Heart left ventricle (tissue), 16 donors: Measurements from ENCODE around the gene OPCML. TPM values are rescaled to one million over a fixed set of nuclear protein-coding genes. Genes with fewer than 3 reads are reported as not detected.

ENCODE experiments used
- ATAC-seq, 4 donors: fragments of 200-7000 bp; cut with Tn5 transposase; one replicate each; pipeline ENCODE4 v1.9.1; 2020 to 2022; ENCODE audit warnings: moderate library complexity in 4 of 4, mild to moderate bottlenecking in 3 of 4, moderate number of reproducible peaks in 1 of 4
- DNase-seq, 5 donors: peaks; one replicate each; pipeline ENCODE4 v3.0.0-alpha.2; 2020
- H3K27ac ChIP-seq, 12 donors: fragments of 200-600 bp; sonication (generic) in 4 of 12; one replicate each; pipeline versions ENCODE4 v1.5.0 to v1.8.0; 2016 to 2022; ENCODE audit warnings: mild to moderate bottlenecking in 2 of 12
- H3K27me3 ChIP-seq, 9 donors: fragments of 200-600 bp; sonication (generic) in 2 of 9; one replicate each; pipeline versions ENCODE4 v1.5.1 to v1.8.0; 2016 to 2022; ENCODE audit warnings: mild to moderate bottlenecking in 3 of 9
- H3K36me3 ChIP-seq, 9 donors: fragments of 200-600 bp; sonication (generic) in 2 of 9; one replicate each; pipeline versions ENCODE4 v1.5.0 to v1.8.0; 2018 to 2022; ENCODE audit warnings: mild to moderate bottlenecking in 2 of 9
- H3K4me1 ChIP-seq, 12 donors: fragments of 200-600 bp; sonication (generic) in 4 of 12; one replicate each; pipeline versions ENCODE4 v1.5.0 to v1.8.0; 2016 to 2022; ENCODE audit warnings: mild to moderate bottlenecking in 3 of 12
- H3K4me3 ChIP-seq, 12 donors: fragments of 200-600 bp; sonication (generic) in 4 of 12; one replicate each; pipeline versions ENCODE4 v1.5.0 to v1.8.0; 2017 to 2022; ENCODE audit warnings: mild to moderate bottlenecking in 9 of 12, moderate library complexity in 4 of 12
- H3K9me3 ChIP-seq, 12 donors: fragments of 200-600 bp; sonication (generic) in 4 of 12; one replicate each; pipeline versions ENCODE4 v1.5.0 to v1.8.0; 2016 to 2022; ENCODE audit warnings: mild to moderate bottlenecking in 1 of 12
- CTCF ChIP-seq, 12 donors: fragments of 200-600 bp; sonication (generic) in 4 of 12; IDR thresholded peaks; one replicate each; pipeline versions ENCODE4 v1.5.0 to v1.8.0; 2018 to 2022; ENCODE audit warnings: antibody characterized with exemption in 12 of 12, mild to moderate bottlenecking in 5 of 12
- POLR2A ChIP-seq, 2 donors: fragments of 450-650 bp; IDR thresholded peaks; one replicate each; pipeline ENCODE4 v1.6.1; 2017; ENCODE audit warnings: antibody characterized with exemption in 2 of 2, mild to moderate bottlenecking in 2 of 2, moderate library complexity in 2 of 2
- WGBS, 4 donors: extraction: QIAGEN DNeasy Blood & Tissue Kit in 2 of 4; methylation state at CpG; one replicate each; pipeline versions ENCODE4 v1.1.5 to v1.1.7; 2013 to 2018; 5-methylcytosine and 5-hydroxymethylcytosine counted together
- intact Hi-C, 10 donors: fragments of 100-400 bp; cut with DNase I; formaldehyde crosslinking; loops; one replicate each; pipeline versions ENCODE4 v1.11.1 to v1.14.2; 2022
- polyA plus RNA-seq, 2 donors: library from polyadenylated mRNA; stranded (reverse); fragments of 200-250 nt; gene quantifications; one replicate each; pipeline ENCODE4 v1.2.3, GENCODE V29; 2013
- total RNA-seq, 9 donors: library from RNA; depleted of rRNA in 2 of 9; stranded (reverse); fragments of >200 nt in 2 of 9; fragmentation: NEBNext Ultra II Directional in 3 of 9; extraction: Animal tissue kit (Norgen Biotek cat#: 25700) in 3 of 9; gene quantifications; one replicate each; pipeline versions ENCODE4 v1.1.0 to v1.2.4, GENCODE V29; 2016 to 2023
- donor health status: ischemic (EF 13 %, LVEDD 7.1; RV severe dilation, severe dysfunction).
- donor health status: healthy with polysubstance abuse.
- donor health status: DM: no; HTN: yes; CAD: no.
- donor health status: DM: no; HTN: no; CAD: no.
- donor health status: ischemic (EF 25% LVEDD 6.9; RV normal size, moderate dysfunction).
- donor health status: ischemic (EF 25% LVEDD 5.7; RV mildly dilated, moderate dysfunction).
- donor health status: healthy.
- donor health status: DM: yes; HTN: yes; CAD: no.
- donor health status: ischemic (EF 35%, LVEDD 5.7; RV mildly dilated, moderate dysfunction).
- donor health status: nonischemic (EF 11% LVEDD 7.7; RV severe dilation, severe dysfunction).
- donor health status: DM: yes; HTN: yes; CAD: no.
- donor health status: PGD.
- donor health status: ischemic (EF 29% LVEDD 5.4; RV normal size, mild dysfunction).
- donor health status: nonischemic (EF 23%, LVEDD 6.1; RV moderate dilation, normal function).

The OPCML gene
- total and polyA plus RNA-seq, 11 donors = 0.04 to 1.3 (median 0.23) TPM; not detected in 3

GRCh38 chr11:132540581-132540980 lies 991.7 kb downstream of the OPCML start:
- Histone ChIP-seq H3K4me1 (peaks cover 0 to 9% (median 0%) of the 10 kb centered on the region in 12 donors), H3K27me3 (no peaks in the 10 kb centered on the region), H3K9me3 (peaks cover 0 to 3% (median 0%) of the 10 kb centered on the region in 12 donors), H3K4me3 (no peak overlapping the region), H3K27ac (no peak overlapping the region), H3K36me3 (no peaks in the 10 kb centered on the region)
- intact Hi-C loops = no loop called here
- WGBS, 4 donors = 26 to 34% (median 34%) methylated on average over 2 of the region's 2 CpGs
- TF ChIP-seq POLR2A (IDR thresholded peaks at IDR 0.05) = no peak
- no peak for TF ChIP-seq CTCF (IDR thresholded peaks at IDR 0.05)
- ATAC-seq (peak; percentile 57 to 70 (median 62)), DNase-seq (no peak)

GRCh38 chr11:132539590-132540368 lies 992.5 kb downstream of the OPCML start:
- peaks cover 0 to 9% (median 0%) of the 10 kb centered on the region in 12 donors for H3K4me1 ChIP-seq
- H3K36me3 ChIP-seq = no peaks in the 10 kb centered on the region
- ATAC-seq (no peak), DNase-seq (no peak)
- TF ChIP-seq CTCF (IDR thresholded peaks at IDR 0.05) (no peak), POLR2A (IDR thresholded peaks at IDR 0.05) (no peak)
- intact Hi-C loops = no loop called here
- H3K9me3 ChIP-seq = no peaks in the 10 kb centered on the region
- no peak overlapping the region for H3K27ac ChIP-seq
- H3K4me3 ChIP-seq = no peak overlapping the region
- H3K27me3 ChIP-seq = no peaks in the 10 kb centered on the region
- WGBS, 4 donors = 83 to 90% (median 85%) methylated on average over 7 of the region's 7 CpGs

- no peak overlapping the region for H3K27ac ChIP-seq
- no peaks in the 10 kb centered on the region for H3K27me3 ChIP-seq
- H3K4me3 ChIP-seq = no peak overlapping the region
- intact Hi-C loops = no loop called here
- TF ChIP-seq CTCF (IDR thresholded peaks at IDR 0.05) = no peak
- no peak for TF ChIP-seq POLR2A (IDR thresholded peaks at IDR 0.05)
- peaks cover 0 to 9% (median 0%) of the 10 kb centered on the region in 12 donors for H3K4me1 ChIP-seq
- DNase-seq (no peak), ATAC-seq (no peak)
- no peaks in the 10 kb centered on the region for H3K36me3 ChIP-seq
- 85 to 93% (median 88%) methylated on average over 3 of the region's 3 CpGs for WGBS, 4 donors
- H3K9me3 ChIP-seq = no peaks in the 10 kb centered on the region
Measured at GRCh38 chr11:132538642-132539041, 993.7 kb downstream of the OPCML start.

GRCh38 chr11:132535830-132536229 lies 996.5 kb downstream of the OPCML start:
- Histone ChIP-seq H3K27ac (no peak overlapping the region), H3K27me3 (peaks cover 0 to 3% (median 0%) of the 10 kb centered on the region in 9 donors), H3K9me3 (no peaks in the 10 kb centered on the region), H3K4me3 (no peak overlapping the region), H3K4me1 (peaks cover 0 to 5% (median 0%) of the 10 kb centered on the region in 12 donors), H3K36me3 (no peaks in the 10 kb centered on the region)
- intact Hi-C loops = no loop called here
- TF ChIP-seq CTCF (IDR thresholded peaks at IDR 0.05) (no peak), POLR2A (IDR thresholded peaks at IDR 0.05) (no peak)
- ATAC-seq (no peak), DNase-seq (no peak)
- WGBS, 4 donors = 24 to 57% (median 38%) methylated on average over 2 of the region's 2 CpGs
